Activated T-helper 2 cell treated with anti-CD3 and anti-CD28 coated beads, Interferon-gamma antibody, Interleukin-2, Interleukin-4, amounts not matched to agents 10 μg/mL and 5 μg/mL and 100 μg/mL, durations not matched to agents 14 hours and 24 hours and 36 hours (primary cell): ENCODE data around the gene DIPK1C. TPM values are rescaled to one million over a fixed set of nuclear protein-coding genes. Genes with fewer than 3 reads are reported as not detected.

Source experiments
- DNase-seq: peaks from one replicate; pipeline ENCODE4 v3.0.0; 2021; ENCODE audit warnings: low spot score
- H3K27ac Mint-ChIP-seq: one replicate; pipeline ENCODE4 v1.8.0; 2021; ENCODE audit warnings: mixed read lengths
- H3K27me3 Mint-ChIP-seq: one replicate; pipeline ENCODE4 v1.8.0; 2021; ENCODE audit warnings: low read depth, mixed read lengths
- H3K36me3 Mint-ChIP-seq: one replicate; pipeline ENCODE4 v1.8.0; 2021; ENCODE audit warnings: low read depth, mixed read lengths
- H3K4me1 Mint-ChIP-seq: one replicate; pipeline ENCODE4 v1.8.0; 2021; ENCODE audit warnings: low read depth, mixed read lengths
- H3K4me3 Mint-ChIP-seq: one replicate; pipeline ENCODE4 v1.8.0; 2021; ENCODE audit warnings: low read depth, mild to moderate bottlenecking, moderate library complexity, mixed read lengths
- H3K9me3 Mint-ChIP-seq: one replicate; pipeline ENCODE4 v1.8.0; 2021; ENCODE audit warnings: mixed read lengths
- intact Hi-C: fragments of 100-400 bp; cut with micrococcal nuclease; formaldehyde crosslinking; loops from one replicate; pipeline ENCODE4 v1.15.1; 2023
- total RNA-seq: library from RNA; stranded (reverse); gene quantifications from 2 replicates; pipeline ENCODE4 v1.2.3, GENCODE V29; 2022

Gene DIPK1C
- total RNA-seq, 1 donor from 2014 or later, result not detected

GRCh38 chr18:74496508-74497323, 39.6 kb upstream of the DIPK1C start:
- Mint-ChIP-seq H3K27ac (peak overlapping the region; percentile 96), H3K36me3 (peaks cover 27% of the 10 kb centered on the region), H3K4me3 (peak overlapping the region; percentile 93), H3K4me1 (peaks cover 29% of the 10 kb centered on the region), H3K9me3 (no peaks in the 10 kb centered on the region), H3K27me3 (peaks cover 10% of the 10 kb centered on the region)
- intact Hi-C loops, result loop anchor here (2.0 to 5.0 kb wide), 3 partner anchors 56 to 576 kb away; partner anchors contain the start of gene CYB5A
- DNase-seq, result no peak

DNA sequence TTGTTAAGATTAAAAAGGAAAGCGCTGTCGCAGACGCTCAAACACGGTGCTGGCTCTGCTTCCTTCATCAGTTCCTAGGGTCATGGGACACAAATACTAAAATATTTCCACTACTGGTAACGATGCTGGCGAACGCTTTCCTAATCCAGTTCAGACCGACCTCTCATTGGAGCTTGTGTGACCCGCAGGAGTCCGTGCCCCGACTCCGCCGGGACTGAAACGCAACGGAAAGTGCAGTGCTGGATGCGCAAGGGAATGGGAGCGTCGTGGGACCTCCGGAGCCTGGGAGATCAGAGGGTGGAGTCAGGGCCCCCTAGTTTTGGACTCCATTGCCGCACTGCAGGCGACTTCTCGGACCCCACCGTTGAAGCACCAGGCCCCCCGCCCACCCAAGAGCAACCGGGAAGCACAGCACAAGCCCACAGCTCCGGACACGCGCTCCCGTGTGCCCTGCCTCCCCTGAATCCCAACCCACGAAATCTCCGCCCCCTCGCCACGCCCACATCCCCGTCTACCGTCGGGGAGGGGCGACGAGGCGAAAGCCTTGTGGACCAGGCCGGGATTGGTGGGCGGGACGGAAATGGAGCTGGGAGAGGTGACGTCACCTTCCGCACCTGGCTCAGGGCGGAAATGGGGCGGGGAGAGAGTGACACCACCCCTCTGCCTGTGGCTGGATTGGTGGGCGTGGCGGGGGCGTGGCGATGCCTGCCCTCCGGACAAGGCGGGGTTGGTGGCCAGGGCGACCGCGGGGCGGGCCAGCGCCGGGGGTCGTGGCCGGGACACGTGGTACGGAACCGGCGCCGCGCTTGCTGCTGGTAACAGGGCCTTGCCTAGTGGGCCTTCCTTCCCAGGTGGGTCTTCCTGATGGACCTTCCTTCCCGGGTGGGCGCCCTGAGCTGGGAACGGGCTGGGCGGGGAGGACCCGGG, 38.7 kb upstream of the DIPK1C start, which contains the start of gene CNDP2:
TSS of gene CNDP2 (plus strand) at position 783 of the 927 bp plus-strand sequence. CDS start 3,611 bp downstream, outside the sequence.
- H3K27ac Mint-ChIP-seq, result peak within 1 kb of the TSS; percentile 96
- peaks cover 29% of the 10 kb centered on the region for H3K4me1 Mint-ChIP-seq
- peaks cover 10% of the 10 kb centered on the region for H3K27me3 Mint-ChIP-seq
- peak within 1 kb of the TSS; percentile 93 for H3K4me3 Mint-ChIP-seq
- H3K36me3 Mint-ChIP-seq, result peaks cover 19% of the 10 kb centered on the region
- no peaks in the 10 kb centered on the region for H3K9me3 Mint-ChIP-seq
- intact Hi-C loops, result loop anchor here (2.0 to 5.0 kb wide), 3 partner anchors 56 to 576 kb away; partner anchors contain the start of gene CYB5A
- DNase-seq, result peak; percentile 97

DNA sequence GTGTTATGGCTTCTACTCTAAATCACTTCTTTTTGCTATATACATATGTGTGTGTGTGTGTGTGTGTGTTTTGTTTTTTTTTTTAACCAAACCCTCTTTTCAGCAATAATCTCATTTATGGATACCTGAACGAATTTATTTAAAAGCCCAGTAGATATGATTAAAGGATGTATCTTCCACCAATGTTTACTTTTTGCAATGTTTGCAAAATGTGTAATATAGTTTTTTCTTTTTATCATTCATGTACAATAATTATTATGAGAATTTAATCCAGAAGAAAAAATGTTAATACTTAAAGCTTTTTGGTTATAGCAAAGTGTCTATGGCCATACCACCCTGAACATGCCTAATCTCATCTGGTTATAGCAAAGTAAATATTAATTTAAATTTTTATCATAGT, 37.4 kb upstream of the DIPK1C start:
- Mint-ChIP-seq H3K4me1 (peaks cover 20% of the 10 kb centered on the region), H3K4me3 (no peak overlapping the region), H3K9me3 (no peaks in the 10 kb centered on the region), H3K36me3 (peaks cover 11% of the 10 kb centered on the region), H3K27ac (no peak overlapping the region), H3K27me3 (peaks cover 12% of the 10 kb centered on the region)
- no peak for DNase-seq
- intact Hi-C loops, result no loop called here

DNA sequence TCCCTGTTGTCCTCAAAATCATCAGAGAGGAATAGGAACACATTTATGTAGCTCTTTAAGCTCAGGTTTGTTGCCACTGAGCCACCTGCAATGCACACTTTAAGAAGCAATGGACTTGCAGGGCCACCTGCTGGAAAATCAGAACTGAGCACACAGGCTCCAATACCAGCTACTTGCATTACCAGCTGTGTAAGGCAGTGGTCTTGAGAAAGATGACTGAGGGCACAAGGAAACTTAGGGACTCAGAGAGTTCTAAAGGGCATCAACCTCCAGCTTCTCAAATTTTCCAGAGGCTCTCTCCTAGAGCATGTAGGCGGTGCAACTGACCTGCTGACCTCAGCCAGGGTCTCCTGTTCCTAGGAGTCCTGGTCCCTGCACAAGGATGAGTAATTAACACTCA, 36.6 kb upstream of the DIPK1C start:
- peaks cover 17% of the 10 kb centered on the region for H3K4me1 Mint-ChIP-seq
- no peaks in the 10 kb centered on the region for H3K9me3 Mint-ChIP-seq
- H3K4me3 Mint-ChIP-seq, result no peak overlapping the region
- peaks cover 18% of the 10 kb centered on the region for H3K27me3 Mint-ChIP-seq
- no peak overlapping the region for H3K27ac Mint-ChIP-seq
- peak; percentile 50 for DNase-seq
- peaks cover 11% of the 10 kb centered on the region for H3K36me3 Mint-ChIP-seq
- intact Hi-C loops, result loop anchor here (1.0 kb wide), 2 partner anchors 140 to 297 kb away; no protein-coding TSS in a partner anchor

GRCh38 chr18:74492259-74492658, 35.2 kb upstream of the DIPK1C start:
- intact Hi-C loops, result no loop called here
- no peaks in the 10 kb centered on the region for H3K9me3 Mint-ChIP-seq
- H3K4me1 Mint-ChIP-seq, result peaks cover 9% of the 10 kb centered on the region
- peaks cover 5% of the 10 kb centered on the region for H3K36me3 Mint-ChIP-seq
- H3K27me3 Mint-ChIP-seq, result peaks cover 18% of the 10 kb centered on the region
- no peak for DNase-seq
- H3K4me3 Mint-ChIP-seq, result no peak overlapping the region
- no peak overlapping the region for H3K27ac Mint-ChIP-seq

- intact Hi-C loops, result no loop called here
- DNase-seq, result no peak
- Mint-ChIP-seq H3K27me3 (peaks cover 22% of the 10 kb centered on the region), H3K4me1 (peaks cover 16% of the 10 kb centered on the region), H3K4me3 (no peak overlapping the region), H3K27ac (no peak overlapping the region), H3K36me3 (no peaks in the 10 kb centered on the region), H3K9me3 (no peaks in the 10 kb centered on the region)
Observed at GRCh38 chr18:74489676-74490075, 32.6 kb upstream of the DIPK1C start.

GRCh38 chr18:74488864-74489263, 31.8 kb upstream of the DIPK1C start:
- H3K4me1 Mint-ChIP-seq, result peaks cover 19% of the 10 kb centered on the region
- no peak overlapping the region for H3K27ac Mint-ChIP-seq
- DNase-seq, result no peak
- H3K4me3 Mint-ChIP-seq, result no peak overlapping the region
- H3K27me3 Mint-ChIP-seq, result peaks cover 22% of the 10 kb centered on the region
- no peaks in the 10 kb centered on the region for H3K36me3 Mint-ChIP-seq
- intact Hi-C loops, result no loop called here
- H3K9me3 Mint-ChIP-seq, result no peaks in the 10 kb centered on the region

DNA sequence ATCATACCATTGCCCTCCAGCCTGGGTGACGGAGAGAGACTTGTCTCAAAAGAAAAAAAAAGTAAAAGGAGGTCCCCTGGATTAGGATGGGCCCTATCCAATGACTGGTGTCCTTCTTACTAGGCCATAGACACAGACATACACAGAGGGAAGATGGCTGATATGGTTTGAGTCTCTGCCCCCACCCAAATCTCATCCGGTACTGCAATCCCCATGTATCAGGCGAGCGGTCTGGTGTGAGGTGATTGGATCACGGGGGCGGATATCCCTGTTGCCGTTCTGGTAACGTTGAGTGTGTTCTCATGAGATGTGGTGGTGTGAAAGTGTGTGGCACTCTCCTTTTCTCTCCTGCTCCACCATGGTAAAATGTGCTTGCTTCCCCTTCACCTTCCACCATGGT, 31.2 kb upstream of the DIPK1C start:
- H3K4me1 Mint-ChIP-seq, result peaks cover 19% of the 10 kb centered on the region
- no peaks in the 10 kb centered on the region for H3K36me3 Mint-ChIP-seq
- intact Hi-C loops, result no loop called here
- no peak for DNase-seq
- H3K4me3 Mint-ChIP-seq, result no peak overlapping the region
- no peaks in the 10 kb centered on the region for H3K9me3 Mint-ChIP-seq
- no peak overlapping the region for H3K27ac Mint-ChIP-seq
- peaks cover 20% of the 10 kb centered on the region for H3K27me3 Mint-ChIP-seq

DNA sequence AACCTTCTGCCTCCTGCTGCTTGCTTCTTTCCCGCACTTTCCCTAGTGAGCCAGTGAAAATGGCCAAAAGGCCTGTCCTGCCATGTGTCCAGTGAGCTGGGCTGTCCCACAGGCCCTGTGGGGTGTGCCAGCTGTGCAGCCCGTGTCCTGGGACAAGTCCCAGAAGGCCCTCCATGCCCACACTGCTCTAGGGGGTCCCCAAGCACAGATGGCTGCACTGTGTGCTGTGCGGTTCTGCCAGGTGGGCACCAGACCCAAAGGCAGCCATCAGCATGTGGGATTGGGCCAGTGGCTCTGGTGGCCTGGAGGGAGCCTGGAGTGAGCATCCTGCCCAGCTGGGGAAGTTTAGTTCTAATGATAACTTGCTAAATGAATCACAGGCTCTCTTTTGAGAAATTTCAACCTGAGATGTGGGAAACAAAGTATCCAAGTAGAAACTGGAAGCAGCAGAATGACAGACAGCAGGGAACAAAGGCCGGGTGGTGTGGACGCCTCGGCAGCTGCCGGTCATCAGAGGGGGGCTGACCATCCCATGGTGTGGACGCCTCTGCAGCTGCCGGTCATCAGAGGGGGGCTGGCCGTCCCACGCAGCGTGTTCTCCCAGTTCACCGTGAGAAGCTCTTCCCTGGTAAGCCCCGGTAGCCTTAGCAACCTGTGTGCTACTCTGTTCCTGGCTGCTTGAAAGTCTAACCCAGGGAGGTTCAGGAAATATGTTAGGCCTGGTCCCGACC, 29.2 kb upstream of the DIPK1C start:
- Mint-ChIP-seq H3K27me3 (peaks cover 17% of the 10 kb centered on the region), H3K9me3 (no peaks in the 10 kb centered on the region), H3K4me3 (no peak overlapping the region), H3K36me3 (no peaks in the 10 kb centered on the region), H3K4me1 (peaks cover 19% of the 10 kb centered on the region), H3K27ac (no peak overlapping the region)
- intact Hi-C loops, result no loop called here
- DNase-seq, result no peak

DNA sequence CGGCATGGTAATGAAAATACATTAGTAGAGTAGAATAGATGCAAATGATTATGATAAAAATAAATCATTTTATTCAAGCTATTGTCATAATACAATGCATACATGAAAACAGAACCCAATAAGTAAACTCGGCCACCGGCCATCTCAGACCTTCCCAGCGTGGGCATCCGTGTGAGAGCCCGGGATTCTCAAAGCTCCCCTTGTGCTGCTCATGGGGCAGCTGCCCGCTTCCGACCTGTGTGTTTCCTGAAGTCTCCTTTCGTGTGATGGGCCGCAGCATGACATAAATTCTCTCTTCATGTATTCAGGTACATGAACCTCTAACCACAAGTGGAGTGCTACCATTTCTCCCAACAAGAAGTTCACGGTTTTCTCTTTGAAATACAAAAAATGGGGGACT, 25.6 kb upstream of the DIPK1C start:
- Mint-ChIP-seq H3K4me3 (no peak overlapping the region), H3K36me3 (no peaks in the 10 kb centered on the region), H3K27ac (no peak overlapping the region), H3K4me1 (peaks cover 24% of the 10 kb centered on the region), H3K9me3 (no peaks in the 10 kb centered on the region), H3K27me3 (peaks cover 9% of the 10 kb centered on the region)
- intact Hi-C loops, result no loop called here
- DNase-seq, result no peak

- peaks cover 5% of the 10 kb centered on the region for H3K27me3 Mint-ChIP-seq
- no peaks in the 10 kb centered on the region for H3K36me3 Mint-ChIP-seq
- no peak for DNase-seq
- no peak overlapping the region for H3K4me3 Mint-ChIP-seq
- no peak overlapping the region for H3K27ac Mint-ChIP-seq
- H3K4me1 Mint-ChIP-seq, result peaks cover 15% of the 10 kb centered on the region
- H3K9me3 Mint-ChIP-seq, result no peaks in the 10 kb centered on the region
- intact Hi-C loops, result no loop called here
Observed at GRCh38 chr18:74480149-74480651, 23.1 kb upstream of the DIPK1C start.

DNA sequence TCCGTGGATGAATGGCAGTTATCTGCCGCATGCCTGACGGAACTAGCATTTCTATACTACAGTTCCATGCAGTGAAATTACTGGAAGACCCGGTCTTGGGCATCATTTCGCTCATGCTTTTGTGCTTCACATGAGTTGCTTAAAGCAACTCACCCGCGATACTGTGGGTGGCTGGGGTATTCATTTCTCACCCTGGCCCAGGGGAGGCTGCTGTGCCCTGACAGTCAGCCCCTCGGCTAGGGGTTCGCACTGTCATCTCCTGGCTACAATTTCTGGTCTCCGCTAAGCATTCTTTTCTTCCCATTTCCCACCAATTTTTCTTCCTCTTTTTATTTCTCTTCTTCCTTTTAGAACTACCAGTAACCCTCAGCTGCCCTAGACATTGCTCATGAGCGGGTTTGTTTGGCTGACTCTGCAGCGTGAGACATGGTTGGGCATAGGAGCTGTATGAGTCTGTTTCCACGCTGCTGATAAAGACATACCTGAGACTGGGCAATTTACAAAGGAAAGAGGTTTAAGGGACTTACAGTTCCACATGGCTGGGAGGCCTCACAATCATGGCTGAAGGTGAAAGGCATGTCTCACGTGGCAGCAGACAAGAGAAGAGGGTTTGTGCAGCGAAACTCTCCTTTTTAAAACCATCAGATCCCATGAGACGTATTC, 22.5 kb upstream of the DIPK1C start:
- no peak overlapping the region for H3K27ac Mint-ChIP-seq
- H3K9me3 Mint-ChIP-seq, result no peaks in the 10 kb centered on the region
- no peak for DNase-seq
- peaks cover 11% of the 10 kb centered on the region for H3K4me1 Mint-ChIP-seq
- no peaks in the 10 kb centered on the region for H3K36me3 Mint-ChIP-seq
- intact Hi-C loops, result no loop called here
- H3K27me3 Mint-ChIP-seq, result peaks cover 8% of the 10 kb centered on the region
- no peak overlapping the region for H3K4me3 Mint-ChIP-seq
